GM19238 (cell line): ENCODE results near the gene MT1G.
"Not testable (repeated sequence)": the region's sequence is repeated elsewhere in the genome, so short reads cannot be mapped to it uniquely, and the experiment has no call there.

Source experiments
- DNase-seq: peaks from one replicate; pipeline ENCODE4 v3.0.0; 2011; ENCODE audit warnings: low spot score; ENCODE audit not compliant: insufficient read length

The MT1G gene

DNA sequence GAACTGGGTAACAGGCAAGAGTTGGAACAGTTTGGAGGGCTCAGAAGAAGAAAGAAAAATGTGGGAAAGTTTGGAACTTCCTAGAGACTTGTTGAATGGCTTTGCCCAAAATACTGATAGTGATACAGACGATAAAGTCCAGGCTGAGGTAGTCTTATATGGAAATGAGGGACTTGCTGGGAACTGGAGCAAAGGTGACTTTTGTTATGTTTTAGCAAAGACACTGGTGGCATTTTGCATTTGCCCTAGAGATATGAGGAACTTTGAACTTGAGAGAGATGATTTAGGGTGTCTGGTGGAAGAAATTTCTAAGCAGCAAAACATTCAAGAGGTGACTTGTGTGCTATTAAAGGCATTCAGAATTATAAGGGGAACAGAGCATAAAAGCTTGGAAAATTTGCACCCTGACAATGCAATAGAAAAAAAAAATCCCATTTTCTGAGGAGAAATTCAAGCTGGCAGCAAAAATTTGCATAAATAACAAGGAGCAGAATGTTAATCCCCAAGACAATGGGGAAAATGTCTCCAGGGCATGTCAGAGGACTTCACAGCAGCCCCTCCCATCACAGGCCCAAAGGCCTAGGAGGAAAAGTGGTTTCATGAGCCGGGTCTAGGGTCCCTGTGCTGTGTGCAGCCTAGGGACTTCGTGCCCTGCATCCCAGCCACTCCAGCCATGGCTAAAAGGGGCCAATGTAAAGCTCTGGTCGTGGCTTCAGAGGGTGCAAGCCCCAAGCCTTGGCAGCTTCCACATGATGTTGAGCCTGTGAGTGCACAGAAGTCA, 46.0 kb downstream of the MT1G start:
- DNase-seq = not testable (repeated sequence)

DNA sequence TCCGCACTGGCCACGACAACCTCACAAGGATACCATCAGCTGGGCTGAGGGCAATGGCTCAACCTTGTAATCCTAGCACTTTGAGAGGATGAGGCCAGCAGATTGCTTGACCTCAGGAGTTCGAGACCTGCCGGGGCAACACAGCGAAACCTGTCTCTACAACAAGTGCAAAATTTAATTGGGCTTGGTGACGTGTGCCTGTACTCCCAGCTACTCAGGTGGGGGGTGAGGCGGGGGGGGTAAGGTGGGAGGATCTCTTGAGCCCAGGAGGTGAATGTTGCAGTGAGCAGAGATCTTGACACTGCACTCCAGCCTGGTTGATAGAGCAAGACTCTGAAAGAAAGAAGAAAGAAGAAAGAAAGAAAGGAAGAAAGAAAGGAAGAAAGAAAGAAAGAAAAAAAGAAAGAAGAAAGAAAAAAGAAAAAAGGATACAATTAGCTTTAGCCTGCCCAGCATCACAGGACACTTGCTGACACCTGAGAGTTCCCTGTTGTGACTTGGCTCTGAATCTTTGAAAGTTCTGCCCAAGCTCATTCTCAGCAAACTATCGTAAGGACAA, 47.4 kb downstream of the MT1G start:
- DNase-seq = no peak

DNA sequence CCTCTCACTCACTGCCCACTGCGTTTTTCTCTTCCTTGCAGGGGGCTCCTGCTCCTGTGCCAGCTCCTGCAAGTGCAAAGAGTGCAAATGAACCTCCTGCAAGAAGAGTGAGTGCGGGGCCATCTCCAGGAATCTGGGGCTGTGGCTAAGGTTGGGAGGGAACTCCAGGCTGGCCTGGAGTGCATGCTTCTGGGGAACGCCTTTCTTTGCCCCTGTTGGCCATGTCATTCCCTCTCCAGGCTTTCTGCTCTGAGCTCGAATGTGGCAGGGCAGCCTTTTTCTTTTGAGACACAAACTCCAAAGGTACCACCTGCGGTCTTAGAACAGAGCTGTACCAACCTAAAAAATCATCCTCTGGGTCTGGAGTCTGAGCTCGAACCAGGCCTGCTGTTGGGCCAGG, 49.7 kb downstream of the MT1G start:
- DNase-seq = no peak

DNA sequence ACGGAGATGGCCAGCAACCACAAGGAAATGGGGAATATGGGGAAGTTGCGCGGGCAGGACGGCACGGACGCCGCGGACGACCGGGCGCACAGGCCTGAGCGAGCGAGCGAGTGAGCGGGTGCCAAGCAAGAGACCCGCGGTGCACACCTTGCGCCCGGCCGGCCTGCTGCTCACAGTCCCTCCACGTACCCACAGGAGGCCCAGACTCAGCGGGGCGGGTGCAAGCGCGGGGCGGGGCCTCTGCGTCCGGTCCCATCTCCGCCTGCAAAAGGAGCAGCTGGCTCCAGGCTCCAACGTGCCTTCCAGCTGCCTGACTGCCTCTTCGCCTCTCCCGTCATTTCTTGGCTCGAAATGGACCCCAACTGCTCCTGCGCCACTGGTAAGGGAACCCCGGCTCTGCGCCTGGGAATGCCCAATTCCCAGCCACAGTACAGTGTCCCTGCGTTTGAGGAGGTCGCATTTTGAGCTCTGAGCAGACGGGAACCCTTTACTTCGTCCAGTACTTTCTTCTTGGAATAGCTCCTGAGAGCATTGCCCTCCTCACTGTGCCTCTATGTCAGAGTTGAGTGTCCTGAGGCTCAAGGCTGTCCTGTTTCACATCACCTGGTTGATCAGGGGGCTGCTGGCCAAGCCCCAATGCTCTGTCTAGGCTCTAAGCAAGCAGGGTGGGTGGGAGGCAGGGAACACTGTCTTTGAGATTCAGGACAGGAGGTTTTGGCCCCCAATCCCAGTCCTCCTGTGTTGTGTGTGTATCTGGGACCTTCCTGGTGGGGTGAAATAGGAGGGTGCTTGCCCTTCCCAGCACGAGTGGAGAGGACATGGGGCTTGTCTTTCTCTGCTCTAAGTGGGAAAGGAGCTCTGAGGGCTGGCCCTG, 50.4 kb downstream of the MT1G start:
- DNase-seq = no peak
